ENCODE measurements around the gene ADPRHL1. TPM values are rescaled to one million over a fixed set of nuclear protein-coding genes. Genes with fewer than 3 reads are reported as not detected.

The ADPRHL1 gene
- polyA plus RNA-seq, 4 donors = 3.0 to 7.2 (median 4.6) TPM

GRCh38 chr13:113449693-113450347 lies 3.5 kb downstream of the ADPRHL1 start:
- 47 to 82% (median 57%) methylated on average over 13 of the region's 13 CpGs for WGBS, 3 donors

GRCh38 chr13:113448885-113449692 lies 4.2 kb downstream of the ADPRHL1 start:
- peaks cover 0 to 10% (median 0%) of the 10 kb centered on the region in 3 donors for H3K36me3 ChIP-seq (ENCODE audit: control insufficient read depth in 3 of 3, insufficient read depth in 2 of 3, low read depth in 1 of 3, low read length in 3 of 3)
- H3K4me1 ChIP-seq (ENCODE audit: control insufficient read depth in 3 of 3, insufficient read depth in 2 of 3, low read depth in 1 of 3, low read length in 2 of 3) = peaks cover 0 to 7% (median 0%) of the 10 kb centered on the region in 3 donors
- 11 to 54% (median 28%) methylated on average over 29 of the region's 29 CpGs for WGBS, 3 donors
- no peaks in the 10 kb centered on the region for H3K27me3 ChIP-seq (ENCODE audit: control insufficient read depth in 3 of 3, insufficient read depth in 3 of 3, low read length in 3 of 3)
- peak overlapping the region in 2 of 3 donors; percentile 60 to 62 for H3K4me3 ChIP-seq (ENCODE audit: low read depth in 1 of 3, low read length in 3 of 3)
- DNase-seq (peak; percentile 89 to 96), FAIRE-seq (no peak)
- no peaks in the 10 kb centered on the region for H3K9me3 ChIP-seq (ENCODE audit: control insufficient read depth in 2 of 2, insufficient read depth in 1 of 2, low read depth in 1 of 2, low read length in 1 of 2)
- H3K27ac ChIP-seq (ENCODE audit: low read depth in 1 of 3, low read length in 2 of 3) = peak overlapping the region; percentile 76 to 96 (median 86)

More at GRCh38 chr13:113449693-113450347, 3.5 kb downstream of the ADPRHL1 start:
- Histone ChIP-seq H3K4me3 (ENCODE audit: low read depth in 1 of 3, low read length in 3 of 3) (peak overlapping the region in 2 of 3 donors; percentile 58 to 62), H3K27ac (ENCODE audit: low read depth in 1 of 3, low read length in 2 of 3) (peak overlapping the region; percentile 76 to 96 (median 86)), H3K27me3 (ENCODE audit: control insufficient read depth in 3 of 3, insufficient read depth in 3 of 3, low read length in 3 of 3) (no peaks in the 10 kb centered on the region), H3K36me3 (ENCODE audit: control insufficient read depth in 3 of 3, insufficient read depth in 2 of 3, low read depth in 1 of 3, low read length in 3 of 3) (peaks cover 0 to 14% (median under 1%) of the 10 kb centered on the region in 3 donors), H3K9me3 (ENCODE audit: control insufficient read depth in 2 of 2, insufficient read depth in 1 of 2, low read depth in 1 of 2, low read length in 1 of 2) (no peaks in the 10 kb centered on the region), H3K4me1 (ENCODE audit: control insufficient read depth in 3 of 3, insufficient read depth in 2 of 3, low read depth in 1 of 3, low read length in 2 of 3) (peaks cover 0 to 7% (median 0%) of the 10 kb centered on the region in 3 donors)
- no peak for FAIRE-seq
- DNase-seq = no peak

- FAIRE-seq = no peak
- 31 to 40% (median 36%) methylated on average over 5 to 6 of the region's 6 CpGs for WGBS, 3 donors
- peaks cover 0 to 6% (median 0%) of the 10 kb centered on the region in 3 donors for H3K36me3 ChIP-seq (ENCODE audit: control insufficient read depth in 3 of 3, insufficient read depth in 2 of 3, low read depth in 1 of 3, low read length in 3 of 3)
Observed at GRCh38 chr13:113448545-113448884, 4.8 kb downstream of the ADPRHL1 start.

GRCh38 chr13:113447596-113447995 lies 5.7 kb downstream of the ADPRHL1 start:
- Histone ChIP-seq H3K27me3 (ENCODE audit: control insufficient read depth in 3 of 3, insufficient read depth in 3 of 3, low read length in 3 of 3) (no peaks in the 10 kb centered on the region), H3K9me3 (ENCODE audit: control insufficient read depth in 2 of 2, insufficient read depth in 1 of 2, low read depth in 1 of 2, low read length in 1 of 2) (no peaks in the 10 kb centered on the region), H3K4me1 (ENCODE audit: control insufficient read depth in 3 of 3, insufficient read depth in 2 of 3, low read depth in 1 of 3, low read length in 2 of 3) (peaks cover 0 to 7% (median 0%) of the 10 kb centered on the region in 3 donors), H3K36me3 (ENCODE audit: control insufficient read depth in 3 of 3, insufficient read depth in 2 of 3, low read depth in 1 of 3, low read length in 3 of 3) (peaks cover 0 to 3% (median 0%) of the 10 kb centered on the region in 3 donors), H3K4me3 (ENCODE audit: low read depth in 1 of 3, low read length in 3 of 3) (no peak overlapping the region), H3K27ac (ENCODE audit: low read depth in 1 of 3, low read length in 2 of 3) (no peak overlapping the region)
- FAIRE-seq = no peak
- no peak for DNase-seq
- WGBS, 3 donors = 94 to 98% (median 95%) methylated on average over 6 of the region's 6 CpGs

More at GRCh38 chr13:113448545-113448884, 4.8 kb downstream of the ADPRHL1 start:
- peaks cover 0 to 7% (median 0%) of the 10 kb centered on the region in 3 donors for H3K4me1 ChIP-seq (ENCODE audit: control insufficient read depth in 3 of 3, insufficient read depth in 2 of 3, low read depth in 1 of 3, low read length in 2 of 3)
- H3K4me3 ChIP-seq (ENCODE audit: low read depth in 1 of 3, low read length in 3 of 3) = peak overlapping the region in 2 of 3 donors; percentile 60 to 62
- no peaks in the 10 kb centered on the region for H3K27me3 ChIP-seq (ENCODE audit: control insufficient read depth in 3 of 3, insufficient read depth in 3 of 3, low read length in 3 of 3)
- DNase-seq = peak in 1 of 2 donors; percentile 65
- peak overlapping the region; percentile 76 to 95 (median 86) for H3K27ac ChIP-seq (ENCODE audit: low read depth in 1 of 3, low read length in 2 of 3)
- no peaks in the 10 kb centered on the region for H3K9me3 ChIP-seq (ENCODE audit: control insufficient read depth in 2 of 2, insufficient read depth in 1 of 2, low read depth in 1 of 2, low read length in 1 of 2)

GRCh38 chr13:113446488-113446854 lies 6.8 kb downstream of the ADPRHL1 start:
- DNase-seq (no peak), FAIRE-seq (no peak)
- Histone ChIP-seq H3K9me3 (ENCODE audit: control insufficient read depth in 2 of 2, insufficient read depth in 1 of 2, low read depth in 1 of 2, low read length in 1 of 2) (peaks cover 0 to 8% of the 10 kb centered on the region in 2 donors), H3K4me3 (ENCODE audit: low read depth in 1 of 3, low read length in 3 of 3) (no peak overlapping the region), H3K27ac (ENCODE audit: low read depth in 1 of 3, low read length in 2 of 3) (no peak overlapping the region), H3K27me3 (ENCODE audit: control insufficient read depth in 3 of 3, insufficient read depth in 3 of 3, low read length in 3 of 3) (no peaks in the 10 kb centered on the region), H3K4me1 (ENCODE audit: control insufficient read depth in 3 of 3, insufficient read depth in 2 of 3, low read depth in 1 of 3, low read length in 2 of 3) (peaks cover 0 to 7% (median 0%) of the 10 kb centered on the region in 3 donors), H3K36me3 (ENCODE audit: control insufficient read depth in 3 of 3, insufficient read depth in 2 of 3, low read depth in 1 of 3, low read length in 3 of 3) (no peaks in the 10 kb centered on the region)
- WGBS, 3 donors = 78 to 95% (median 90%) methylated on average over 9 of the region's 9 CpGs

GRCh38 chr13:113445791-113446487 lies 7.3 kb downstream of the ADPRHL1 start:
- H3K36me3 ChIP-seq (ENCODE audit: control insufficient read depth in 3 of 3, insufficient read depth in 2 of 3, low read depth in 1 of 3, low read length in 3 of 3) = no peaks in the 10 kb centered on the region
- 56 to 82% (median 72%) methylated on average over 18 to 19 of the region's 19 CpGs for WGBS, 3 donors
- DNase-seq = no peak
- no peaks in the 10 kb centered on the region for H3K27me3 ChIP-seq (ENCODE audit: control insufficient read depth in 3 of 3, insufficient read depth in 3 of 3, low read length in 3 of 3)
- FAIRE-seq = no peak
- H3K9me3 ChIP-seq (ENCODE audit: control insufficient read depth in 2 of 2, insufficient read depth in 1 of 2, low read depth in 1 of 2, low read length in 1 of 2) = peaks cover 0 to 8% of the 10 kb centered on the region in 2 donors
- no peak overlapping the region for H3K27ac ChIP-seq (ENCODE audit: low read depth in 1 of 3, low read length in 2 of 3)
- H3K4me1 ChIP-seq (ENCODE audit: control insufficient read depth in 3 of 3, insufficient read depth in 2 of 3, low read depth in 1 of 3, low read length in 2 of 3) = peaks cover 0 to 7% (median 0%) of the 10 kb centered on the region in 3 donors
- no peak overlapping the region for H3K4me3 ChIP-seq (ENCODE audit: low read depth in 1 of 3, low read length in 3 of 3)

GRCh38 chr13:113443991-113444390 lies 9.3 kb downstream of the ADPRHL1 start:
- no peak for DNase-seq
- no peaks in the 10 kb centered on the region for H3K27me3 ChIP-seq (ENCODE audit: control insufficient read depth in 3 of 3, insufficient read depth in 3 of 3, low read length in 3 of 3)
- no peak overlapping the region for H3K27ac ChIP-seq (ENCODE audit: low read depth in 1 of 3, low read length in 2 of 3)
- peaks cover 0 to 10% of the 10 kb centered on the region in 2 donors for H3K9me3 ChIP-seq (ENCODE audit: control insufficient read depth in 2 of 2, insufficient read depth in 1 of 2, low read depth in 1 of 2, low read length in 1 of 2)
- no peak for FAIRE-seq
- WGBS, 3 donors = 96 to 98% (median 96%) methylated on average over 15 of the region's 15 CpGs
- no peaks in the 10 kb centered on the region for H3K4me1 ChIP-seq (ENCODE audit: control insufficient read depth in 3 of 3, insufficient read depth in 2 of 3, low read depth in 1 of 3, low read length in 2 of 3)
- no peaks in the 10 kb centered on the region for H3K36me3 ChIP-seq (ENCODE audit: control insufficient read depth in 3 of 3, insufficient read depth in 2 of 3, low read depth in 1 of 3, low read length in 3 of 3)
- no peak overlapping the region for H3K4me3 ChIP-seq (ENCODE audit: low read depth in 1 of 3, low read length in 3 of 3)

- DNase-seq = no peak
- no peaks in the 10 kb centered on the region for H3K4me1 ChIP-seq (ENCODE audit: control insufficient read depth in 3 of 3, insufficient read depth in 2 of 3, low read depth in 1 of 3, low read length in 2 of 3)
- no peak overlapping the region for H3K27ac ChIP-seq (ENCODE audit: low read depth in 1 of 3, low read length in 2 of 3)
- 88 to 95% (median 94%) methylated on average over 1 of the region's 1 CpG for WGBS, 3 donors
- no peaks in the 10 kb centered on the region for H3K27me3 ChIP-seq (ENCODE audit: control insufficient read depth in 3 of 3, insufficient read depth in 3 of 3, low read length in 3 of 3)
- no peaks in the 10 kb centered on the region for H3K36me3 ChIP-seq (ENCODE audit: control insufficient read depth in 3 of 3, insufficient read depth in 2 of 3, low read depth in 1 of 3, low read length in 3 of 3)
- no peak overlapping the region for H3K4me3 ChIP-seq (ENCODE audit: low read depth in 1 of 3, low read length in 3 of 3)
- no peak for FAIRE-seq
- peaks cover 0 to 10% of the 10 kb centered on the region in 2 donors for H3K9me3 ChIP-seq (ENCODE audit: control insufficient read depth in 2 of 2, insufficient read depth in 1 of 2, low read depth in 1 of 2, low read length in 1 of 2)
Observed at GRCh38 chr13:113442985-113443362, 10.3 kb downstream of the ADPRHL1 start.

All from small intestine (tissue), 7 donors.